ENCODE results near the gene TAS1R3.
"Not testable (repeated sequence)": the region's sequence is repeated elsewhere in the genome, so short reads cannot be mapped to it uniquely, and the experiment has no call there.

Gene TAS1R3

GRCh38 chr1:1365875-1366698 lies 35.0 kb downstream of the TAS1R3 start:
- H3K9ac ChIP-seq (ENCODE audit: low read length), result no peak overlapping the region
- TF ChIP-seq CTCF (IDR thresholded peaks at IDR 0.05; ENCODE audit: insufficient read depth, low read length, poor library complexity, severe bottlenecking) (no peak), EZH2phosphoT487 (conservative IDR thresholded peaks at IDR 0.05; ENCODE audit: low read length) (no peak)
- no peak overlapping the region for H3K4me3 ChIP-seq (ENCODE audit: insufficient read depth, low read length, poor library complexity, severe bottlenecking)
- H3K27me3 ChIP-seq (ENCODE audit: low read length), result no peaks in the 10 kb centered on the region
- H3K4me2 ChIP-seq (ENCODE audit: low read depth, low read length, poor library complexity, severe bottlenecking), result no peak overlapping the region
- H3K9me2 ChIP-seq (replicated peaks; ENCODE audit: insufficient read depth, low read length), result no peaks in the 10 kb centered on the region
- no peaks in the 10 kb centered on the region for H3K79me2 ChIP-seq (ENCODE audit: insufficient read depth, low read length)
- H3K9me3 ChIP-seq (ENCODE audit: insufficient read depth, low read length), result peaks cover 16% of the 10 kb centered on the region; the same call in 1 of the 2 replicates
- H3F3A ChIP-seq (ENCODE audit: insufficient read depth), result no peaks in the 10 kb centered on the region
- no peak overlapping the region for H2AFZ ChIP-seq (ENCODE audit: low read depth, low read length, severe bottlenecking)
- H3K36me3 ChIP-seq (ENCODE audit: low read length), result no peaks in the 10 kb centered on the region
- no peak overlapping the region for H3K27ac ChIP-seq (ENCODE audit: low read depth, low read length)
- H4K20me1 ChIP-seq (ENCODE audit: low read depth, low read length), result no peaks in the 10 kb centered on the region

- Histone ChIP-seq H4K20me1 (ENCODE audit: low read depth, low read length) (no peaks in the 10 kb centered on the region), H3K36me3 (ENCODE audit: low read length) (no peaks in the 10 kb centered on the region), H3K9me2 (replicated peaks; ENCODE audit: insufficient read depth, low read length) (no peaks in the 10 kb centered on the region), H3K9me3 (ENCODE audit: insufficient read depth, low read length) (peaks cover 16% of the 10 kb centered on the region; the same call in 1 of the 2 replicates), H2AFZ (ENCODE audit: low read depth, low read length, severe bottlenecking) (no peak overlapping the region), H3K9ac (ENCODE audit: low read length) (no peak overlapping the region), H3K27ac (ENCODE audit: low read depth, low read length) (no peak overlapping the region), H3K79me2 (ENCODE audit: insufficient read depth, low read length) (no peaks in the 10 kb centered on the region), H3K27me3 (ENCODE audit: low read length) (no peaks in the 10 kb centered on the region), H3K4me3 (ENCODE audit: insufficient read depth, low read length, poor library complexity, severe bottlenecking) (no peak overlapping the region), H3F3A (ENCODE audit: insufficient read depth) (no peaks in the 10 kb centered on the region), H3K4me2 (ENCODE audit: low read depth, low read length, poor library complexity, severe bottlenecking) (no peak overlapping the region)
- TF ChIP-seq EZH2phosphoT487 (conservative IDR thresholded peaks at IDR 0.05; ENCODE audit: low read length), result no peak
- TF ChIP-seq CTCF (IDR thresholded peaks at IDR 0.05; ENCODE audit: insufficient read depth, low read length, poor library complexity, severe bottlenecking), result no peak
Observed at GRCh38 chr1:1366699-1367066, 35.6 kb downstream of the TAS1R3 start.

GRCh38 chr1:1367315-1367714 lies 36.2 kb downstream of the TAS1R3 start:
- H3K79me2 ChIP-seq (ENCODE audit: insufficient read depth, low read length), result no peaks in the 10 kb centered on the region

GRCh38 chr1:1370094-1370493 lies 39.0 kb downstream of the TAS1R3 start:
- H3K4me2 ChIP-seq (ENCODE audit: low read depth, low read length, poor library complexity, severe bottlenecking), result not testable (repeated sequence)

More at GRCh38 chr1:1367315-1367714, 36.2 kb downstream of the TAS1R3 start:
- H2AFZ ChIP-seq (ENCODE audit: low read depth, low read length, severe bottlenecking), result no peak overlapping the region
- H3K9me2 ChIP-seq (replicated peaks; ENCODE audit: insufficient read depth, low read length), result no peaks in the 10 kb centered on the region
- H4K20me1 ChIP-seq (ENCODE audit: low read depth, low read length), result no peaks in the 10 kb centered on the region
- H3F3A ChIP-seq (ENCODE audit: insufficient read depth), result no peaks in the 10 kb centered on the region
- no peak for TF ChIP-seq EZH2phosphoT487 (conservative IDR thresholded peaks at IDR 0.05; ENCODE audit: low read length)
- no peak for TF ChIP-seq CTCF (IDR thresholded peaks at IDR 0.05; ENCODE audit: insufficient read depth, low read length, poor library complexity, severe bottlenecking)
- H3K27ac ChIP-seq (ENCODE audit: low read depth, low read length), result no peak overlapping the region
- no peaks in the 10 kb centered on the region for H3K36me3 ChIP-seq (ENCODE audit: low read length)
- H3K4me2 ChIP-seq (ENCODE audit: low read depth, low read length, poor library complexity, severe bottlenecking), result no peak overlapping the region
- H3K27me3 ChIP-seq (ENCODE audit: low read length), result no peaks in the 10 kb centered on the region
- peaks cover 16% of the 10 kb centered on the region; the same call in 1 of the 2 replicates for H3K9me3 ChIP-seq (ENCODE audit: insufficient read depth, low read length)
- H3K9ac ChIP-seq (ENCODE audit: low read length), result no peak overlapping the region
- no peak overlapping the region for H3K4me3 ChIP-seq (ENCODE audit: insufficient read depth, low read length, poor library complexity, severe bottlenecking)

More at GRCh38 chr1:1370094-1370493, 39.0 kb downstream of the TAS1R3 start:
- H3K9me2 ChIP-seq (replicated peaks; ENCODE audit: insufficient read depth, low read length); H2AFZ ChIP-seq (ENCODE audit: low read depth, low read length, severe bottlenecking); H3K9ac ChIP-seq (ENCODE audit: low read length); H3F3A ChIP-seq (ENCODE audit: insufficient read depth); H3K36me3 ChIP-seq (ENCODE audit: low read length); H3K27ac ChIP-seq (ENCODE audit: low read depth, low read length); H3K4me3 ChIP-seq (ENCODE audit: insufficient read depth, low read length, poor library complexity, severe bottlenecking); H4K20me1 ChIP-seq (ENCODE audit: low read depth, low read length); H3K27me3 ChIP-seq (ENCODE audit: low read length): not testable (repeated sequence)
- Histone ChIP-seq H3K9me3 (ENCODE audit: insufficient read depth, low read length) (peaks cover 16% of the 10 kb centered on the region; the same call in 1 of the 2 replicates), H3K79me2 (ENCODE audit: insufficient read depth, low read length) (peaks cover 18% of the 10 kb centered on the region)

Data from SU-DHL-6 (cell line).